Left kidney (tissue), 2 donors: ENCODE measurements around the gene LYZL1. TPM values are rescaled to one million over a fixed set of nuclear protein-coding genes. Genes with fewer than 3 reads are reported as not detected.
"Not testable (repeated sequence)": the region's sequence is repeated elsewhere in the genome, so short reads cannot be mapped to it uniquely, and the experiment has no call there.

Source experiments
- DNase-seq: peaks from one replicate; pipeline ENCODE4 v3.0.0-alpha.2; 2013
- polyA plus RNA-seq: library from polyadenylated mRNA; unstranded; fragments of 120-200 nt; gene quantifications from one replicate; pipeline ENCODE4 v1.2.1, GENCODE V29; 2013; ENCODE audit not compliant: insufficient read length

The LYZL1 gene
- polyA plus RNA-seq, 1 donor, result not detected

DNA sequence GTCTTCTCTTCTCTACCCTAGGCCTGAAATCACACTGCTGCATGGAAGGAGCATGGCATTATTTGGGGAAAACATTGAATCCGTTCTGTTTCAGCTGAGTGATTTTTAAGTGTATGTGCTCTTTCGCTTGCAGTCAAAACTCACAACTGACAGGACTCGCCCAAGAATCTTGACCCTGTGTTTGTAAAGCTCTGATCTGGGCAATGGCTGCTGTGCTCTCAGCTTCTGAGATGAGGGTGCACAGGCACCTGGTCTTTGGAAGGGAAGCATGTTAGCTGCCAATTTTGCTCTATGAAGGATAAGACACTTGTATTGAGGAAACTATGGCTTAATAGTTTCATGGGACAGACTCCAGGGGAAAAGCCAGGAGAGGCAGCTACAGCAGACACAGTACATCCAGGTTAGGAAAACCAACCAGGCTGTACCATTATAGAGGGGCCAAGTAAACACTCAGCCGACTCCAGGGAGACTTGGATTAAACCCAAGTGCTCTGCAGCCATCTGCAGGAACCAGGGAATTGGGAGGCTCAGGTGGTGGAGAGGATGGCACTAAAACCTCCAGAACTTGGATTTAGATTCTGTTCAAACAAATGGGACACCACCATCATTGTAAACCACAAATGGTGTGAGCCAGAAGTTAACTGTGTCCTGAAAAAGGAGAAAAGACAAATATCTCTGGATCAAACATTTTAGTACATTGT, 43.3 kb downstream of the LYZL1 start:
- DNase-seq, result no peak

DNA sequence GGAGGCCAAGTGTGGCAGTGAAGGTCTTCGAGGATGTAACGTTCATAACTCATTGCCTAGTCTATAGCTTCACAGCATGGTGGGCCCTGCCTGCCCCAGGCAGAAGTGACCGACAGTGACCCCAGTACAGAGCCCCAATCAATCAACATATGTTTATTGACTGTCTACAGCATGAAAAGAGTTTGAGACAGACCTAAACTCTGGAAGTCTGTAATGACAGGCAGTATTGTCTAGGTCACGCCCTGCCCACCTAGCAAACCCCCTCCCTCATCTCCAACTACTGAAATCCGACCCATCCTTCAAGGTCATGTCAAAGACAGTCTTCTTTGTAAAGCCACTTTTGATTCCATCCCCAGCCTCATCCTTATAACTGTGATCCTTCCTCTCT, 43.9 kb downstream of the LYZL1 start:
- no peak for DNase-seq

DNA sequence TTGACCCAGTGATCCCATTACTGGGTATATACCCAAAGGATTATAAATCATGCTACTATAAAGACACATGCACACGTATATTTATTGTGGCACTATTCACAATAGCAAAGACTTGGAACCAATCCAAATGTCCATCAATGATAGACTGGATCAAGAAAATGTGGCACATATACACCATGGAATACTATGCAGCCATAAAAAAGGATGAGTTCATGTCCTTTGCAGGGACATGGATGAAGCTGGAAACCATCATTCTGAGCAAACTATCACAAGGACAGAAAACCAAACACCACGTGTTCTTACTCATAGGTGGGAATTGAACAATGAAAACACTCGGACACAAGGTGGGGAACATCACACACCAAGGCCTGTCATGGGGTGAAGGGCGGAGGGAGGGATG, 48.7 kb downstream of the LYZL1 start:
- DNase-seq, result not testable (repeated sequence)

DNA sequence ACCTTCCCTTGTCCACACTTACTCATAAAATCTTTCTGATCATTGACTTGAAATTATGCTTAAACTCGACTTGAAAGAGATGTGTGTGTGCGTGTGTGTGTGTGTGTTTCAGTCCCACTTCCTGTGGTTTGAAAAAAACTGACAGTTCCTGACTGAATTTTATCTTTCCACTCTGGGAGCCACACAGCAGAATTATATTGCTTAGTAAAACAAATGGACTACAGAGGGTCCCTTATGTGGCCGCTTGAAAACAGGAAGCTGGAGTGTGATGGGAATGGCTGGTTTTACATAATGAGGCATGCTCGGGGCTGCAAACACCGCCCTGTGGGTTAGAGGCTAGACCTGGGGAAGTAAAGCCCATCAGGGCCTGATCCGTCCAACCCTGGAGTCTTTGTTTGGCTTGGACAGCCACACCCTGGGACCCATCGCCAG, 54.8 kb downstream of the LYZL1 start:
- DNase-seq, result no peak

DNA sequence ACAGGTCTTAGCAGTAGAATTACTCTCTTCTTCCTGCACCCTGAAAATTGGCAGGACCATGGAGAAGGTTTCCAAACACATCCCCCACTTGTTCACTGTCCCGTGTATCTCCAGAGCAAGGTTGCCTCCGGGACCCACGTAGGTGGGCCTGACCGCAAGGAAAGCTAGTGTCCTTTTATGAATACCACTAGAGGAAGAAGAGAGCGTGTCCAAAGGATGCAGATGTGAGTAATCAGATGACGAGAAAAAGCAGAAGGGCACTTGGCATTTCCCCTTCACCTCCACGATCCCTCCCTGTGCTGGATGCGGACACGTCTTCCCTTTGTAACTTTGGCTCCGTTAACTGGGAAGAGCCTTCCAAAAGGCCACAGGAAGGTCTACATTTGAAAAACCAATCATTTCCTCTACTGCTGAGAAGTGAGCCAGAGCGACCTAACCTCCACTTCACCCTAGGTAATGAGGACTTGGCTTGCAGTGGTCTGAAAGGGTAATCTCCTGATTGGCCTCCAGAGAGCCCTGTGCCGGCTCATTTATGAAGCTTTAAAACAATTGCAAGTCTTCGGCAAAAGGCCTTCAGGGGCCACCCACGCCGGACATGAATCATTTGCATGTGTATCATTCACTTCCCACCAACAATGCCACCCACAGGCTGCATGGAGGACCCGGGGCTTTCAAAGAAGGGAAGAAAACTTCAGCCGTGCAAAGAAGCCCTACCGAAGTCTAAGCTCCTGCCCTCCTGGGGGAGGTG, 55.4 kb downstream of the LYZL1 start:
- DNase-seq, result no peak

DNA sequence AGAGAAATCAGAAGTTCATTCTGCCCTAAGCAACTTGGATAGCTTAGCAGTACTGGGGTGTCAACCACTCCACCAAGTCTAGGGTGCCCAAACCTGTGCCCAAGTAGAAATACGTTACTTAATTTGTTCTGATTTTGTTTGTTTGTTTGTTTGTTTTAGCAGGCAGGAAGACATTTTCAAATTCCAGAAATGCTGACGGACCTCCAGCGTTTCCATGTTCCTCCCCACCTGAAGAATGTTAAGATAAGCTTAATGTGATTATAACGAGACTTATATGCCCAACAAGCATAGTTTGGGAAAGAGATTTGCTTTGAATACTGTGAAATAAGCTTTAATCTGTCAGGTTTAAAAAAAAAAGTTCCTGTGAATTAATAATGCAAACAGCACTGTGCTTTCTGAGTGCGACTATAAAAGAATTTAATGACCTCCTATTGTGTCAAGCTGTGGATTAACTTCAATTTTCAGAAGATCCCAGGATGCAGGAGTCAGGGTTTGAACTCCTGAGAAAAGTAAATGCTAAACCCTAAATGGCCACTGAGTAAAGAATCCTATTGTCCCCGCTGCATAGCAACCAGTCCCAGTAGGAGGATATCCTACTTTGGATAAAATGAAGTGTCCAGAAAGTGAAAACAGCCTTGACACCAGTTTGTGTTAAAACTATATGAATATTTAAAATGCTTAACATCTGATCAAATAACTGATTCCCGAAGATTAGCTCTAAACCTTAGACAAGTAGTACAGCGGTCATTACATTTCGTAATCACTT, 56.5 kb downstream of the LYZL1 start:
- no peak for DNase-seq

DNA sequence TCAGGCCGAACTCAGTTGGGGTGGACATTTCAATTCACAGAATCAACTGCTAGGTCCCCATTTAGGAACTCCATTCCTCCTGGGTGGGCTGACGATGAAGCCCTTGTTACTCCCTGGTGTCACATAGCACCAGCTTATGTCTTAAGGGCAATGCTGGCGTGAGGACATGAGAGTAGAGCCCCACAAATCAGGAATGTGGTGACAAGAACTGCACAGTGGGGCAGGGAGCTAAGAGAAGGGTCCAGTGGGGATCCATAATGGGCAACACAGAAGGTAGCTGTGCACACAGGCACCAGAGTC, 57.0 kb downstream of the LYZL1 start:
- no peak for DNase-seq

DNA sequence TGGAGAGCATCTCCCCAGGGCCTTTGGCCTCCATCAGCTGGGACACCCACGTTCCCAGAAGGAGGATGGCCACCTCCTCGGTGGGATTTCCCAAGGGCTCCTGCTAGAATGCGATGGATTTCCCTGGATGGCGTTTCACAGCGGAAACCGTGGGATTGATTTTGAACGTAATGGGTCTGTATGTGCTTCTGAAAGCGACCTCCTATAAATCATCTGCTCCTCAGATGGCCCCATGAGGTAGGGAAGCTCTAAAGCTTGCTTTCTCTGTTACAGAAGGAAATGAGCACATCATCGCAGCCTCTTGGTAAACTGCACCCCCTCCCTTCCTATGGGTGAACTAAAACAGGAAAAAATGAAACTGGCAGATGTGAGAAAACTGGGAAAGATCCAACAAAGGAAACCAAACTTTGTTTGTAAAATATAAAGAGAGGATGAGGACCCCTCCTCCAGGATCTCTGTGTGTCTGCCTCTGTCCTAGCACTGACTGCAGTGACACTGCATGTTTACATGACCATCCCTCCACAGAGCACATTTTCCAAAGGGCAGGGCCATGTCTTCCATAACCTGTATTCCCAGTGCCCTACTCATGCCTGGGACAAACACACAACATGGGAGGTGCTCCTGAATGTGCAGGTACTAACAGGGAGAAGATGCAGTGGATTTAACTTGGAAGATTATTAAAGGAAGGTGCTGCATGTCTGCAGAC, 57.6 kb downstream of the LYZL1 start:
- no peak for DNase-seq

DNA sequence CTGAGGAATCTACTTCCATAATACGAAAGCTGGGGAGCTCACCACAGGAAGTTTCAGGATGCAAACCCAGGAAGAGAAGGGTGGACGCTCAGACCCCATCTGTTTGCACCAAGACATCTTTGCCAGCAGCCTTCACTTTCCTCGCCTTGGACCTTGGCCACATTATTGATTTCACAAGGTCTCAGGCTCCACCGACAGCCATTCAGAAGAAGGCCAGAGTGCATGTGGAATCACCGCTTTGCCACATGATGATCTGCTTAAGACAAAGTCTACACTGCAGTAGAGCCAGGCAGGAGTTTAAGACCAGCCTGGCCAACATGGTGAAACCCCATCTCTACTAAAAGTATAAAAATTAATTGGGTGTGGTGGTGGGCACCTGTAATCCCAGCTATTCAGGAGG, 60.0 kb downstream of the LYZL1 start:
- DNase-seq, result no peak

DNA sequence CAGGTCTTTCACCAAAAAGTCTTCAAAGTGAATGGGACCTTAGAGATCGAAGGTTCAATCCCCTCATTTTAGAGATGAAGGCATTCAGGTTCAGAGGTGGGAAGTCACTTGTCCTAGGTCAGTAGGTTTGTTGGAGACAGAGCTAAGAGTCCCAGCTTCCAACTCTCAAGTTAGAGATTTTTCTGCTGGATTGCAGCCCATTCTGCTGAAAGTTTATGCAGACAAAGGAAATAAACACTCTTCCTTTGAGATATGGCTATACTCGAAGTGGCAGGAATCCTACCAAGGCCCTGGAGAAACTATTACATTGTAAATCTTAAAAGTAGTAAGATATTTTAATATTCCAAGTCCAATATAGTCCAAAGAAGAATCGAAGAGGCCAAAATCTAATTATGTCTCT, 64.4 kb downstream of the LYZL1 start:
- DNase-seq, result no peak

DNA sequence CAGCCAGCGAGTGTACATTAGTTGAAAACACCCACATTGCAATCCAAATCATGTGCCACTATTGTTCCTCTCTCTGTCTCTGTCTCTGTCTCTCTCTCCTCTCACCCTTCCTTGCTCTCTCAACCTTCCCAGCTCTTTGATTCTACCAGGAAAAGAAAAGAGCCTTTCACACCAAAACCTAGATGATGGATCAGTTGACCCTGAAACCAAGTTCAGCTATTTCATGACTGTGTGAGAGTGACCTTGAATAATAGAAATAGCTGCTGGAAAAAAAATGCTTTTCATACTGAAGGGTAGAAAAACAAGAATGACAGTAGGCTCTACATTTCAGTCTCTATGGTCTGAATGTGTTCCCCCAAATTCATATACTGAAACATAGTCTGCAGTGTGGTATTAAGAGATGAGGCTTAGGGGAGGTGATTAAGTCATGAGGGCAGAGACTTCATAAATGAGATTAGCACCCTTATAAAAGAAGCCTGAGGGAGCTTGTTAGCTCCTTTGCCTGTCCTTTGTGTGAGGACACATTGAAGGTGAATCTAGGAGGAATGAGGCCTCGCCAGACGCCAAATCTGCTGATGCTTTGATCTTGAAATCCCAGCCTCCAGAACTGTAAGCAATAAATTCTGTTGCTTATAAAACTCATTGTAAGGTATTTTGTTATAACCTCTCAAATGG, 65.2 kb downstream of the LYZL1 start:
- no peak for DNase-seq

DNA sequence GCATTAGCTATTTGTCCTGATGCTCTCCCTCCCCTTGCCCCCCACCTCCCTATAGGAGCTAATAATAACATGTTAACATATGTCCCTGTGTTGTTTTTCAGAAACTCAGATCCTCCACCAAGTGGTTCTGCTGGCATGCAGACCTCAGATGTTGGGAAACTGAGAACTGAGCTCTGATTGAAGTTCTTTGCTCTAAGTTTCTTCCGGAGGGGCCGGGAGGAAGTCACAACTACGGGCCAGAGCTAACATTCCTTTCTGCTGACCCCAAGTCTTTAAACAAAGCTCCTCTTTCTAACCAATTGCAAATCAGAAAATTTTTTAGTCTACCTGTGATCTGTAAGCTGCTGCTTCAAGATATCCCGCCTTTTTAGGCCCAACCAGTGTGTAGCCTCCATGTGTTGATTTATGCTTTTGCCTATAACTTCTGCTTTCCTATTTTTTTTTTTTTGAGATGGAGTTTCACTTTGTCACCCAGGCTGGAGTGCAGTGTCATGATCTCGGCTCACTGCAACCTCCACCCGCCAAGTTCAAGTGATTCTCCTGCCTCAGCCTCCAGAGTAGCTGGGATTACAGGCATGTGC, 66.6 kb downstream of the LYZL1 start:
- no peak for DNase-seq

DNA sequence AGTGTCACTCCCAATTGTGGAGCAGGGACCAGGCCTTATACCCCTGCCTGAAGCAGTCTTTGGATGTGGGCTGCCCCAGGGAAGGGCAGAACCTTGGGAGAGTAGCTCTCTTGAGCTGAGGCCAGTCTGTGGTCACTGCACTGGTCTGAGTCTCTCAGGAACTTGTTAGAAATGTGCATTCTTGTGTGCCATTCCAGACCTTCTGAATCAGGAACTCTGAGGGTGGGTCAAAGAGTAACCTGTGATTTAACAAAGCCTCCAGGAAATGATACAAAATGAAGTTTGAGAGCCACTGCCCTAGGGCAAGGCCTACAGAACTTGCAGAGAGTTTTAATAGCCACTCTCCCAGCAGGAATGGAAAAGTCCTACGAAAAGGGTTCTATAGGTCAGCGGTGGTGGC, 68.1 kb downstream of the LYZL1 start:
- DNase-seq, result no peak

DNA sequence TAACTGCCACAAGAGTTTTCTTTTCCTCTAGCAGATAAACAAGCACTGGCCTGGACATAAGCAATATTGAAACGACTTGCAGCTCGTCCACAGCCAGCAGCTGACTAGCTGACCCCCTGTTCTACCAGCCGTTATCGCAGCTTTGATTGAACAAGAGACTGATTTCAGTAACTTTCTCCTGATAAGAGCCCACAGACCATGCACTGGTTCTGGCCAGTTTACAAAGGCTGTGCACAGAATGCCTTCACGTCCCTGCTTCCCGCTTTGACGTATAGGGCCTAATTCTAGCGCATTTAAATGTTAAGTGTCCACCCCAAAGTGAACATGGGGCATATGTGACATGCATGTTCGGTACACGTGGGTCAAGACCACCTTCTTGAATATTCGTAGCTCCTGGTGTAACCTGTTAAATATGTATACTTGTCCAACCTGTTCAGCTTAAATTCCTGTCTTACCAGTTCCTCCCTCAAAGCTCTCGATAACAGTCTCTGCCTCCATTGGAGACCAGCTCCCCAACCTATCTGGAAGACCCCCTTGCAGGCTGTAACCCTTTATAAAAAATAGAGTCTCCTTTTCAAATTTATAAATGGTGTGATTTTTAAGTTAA, 69.2 kb downstream of the LYZL1 start:
- DNase-seq, result no peak

DNA sequence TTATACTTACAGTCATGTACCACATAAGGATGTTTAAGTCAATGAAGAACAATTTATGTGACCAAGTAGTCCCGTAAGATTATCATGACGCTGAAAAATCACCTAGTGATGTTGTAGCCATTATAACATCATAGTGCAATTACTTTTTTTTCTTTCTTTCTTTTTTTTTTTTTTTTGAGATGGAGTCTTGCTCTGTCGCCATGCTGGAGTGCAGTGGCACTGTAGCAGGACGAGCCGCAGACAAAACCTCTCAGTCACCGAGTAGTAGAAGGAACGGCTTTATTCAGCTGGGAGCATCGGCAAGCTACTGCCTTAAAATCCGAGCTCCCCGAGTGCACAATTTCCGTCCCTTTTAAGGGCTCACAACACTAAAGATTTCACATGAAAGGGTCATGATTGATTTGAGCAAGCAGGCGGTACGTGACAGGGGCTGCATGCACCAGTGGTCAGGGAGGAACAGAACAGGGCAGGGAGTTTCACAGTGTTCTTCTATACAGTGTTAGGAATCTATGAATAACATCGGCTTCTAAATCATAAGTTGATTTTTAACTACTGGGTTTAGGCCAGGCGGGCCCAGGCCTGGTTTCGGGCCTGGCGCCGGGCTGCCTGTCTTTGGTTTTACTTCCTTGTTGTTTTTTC, 71.5 kb downstream of the LYZL1 start:
- not testable (repeated sequence) for DNase-seq
